HG03066 (cell line): ENCODE data around the gene ERC1.

ENCODE experiments used
- ATAC-seq: cut with Tn5 transposase; IDR thresholded peaks from one replicate; pipeline ENCODE4 v1.9.1; 2021; ENCODE audit warnings: low read depth; ENCODE audit not compliant: unreplicated experiment

ERC1 gene

DNA sequence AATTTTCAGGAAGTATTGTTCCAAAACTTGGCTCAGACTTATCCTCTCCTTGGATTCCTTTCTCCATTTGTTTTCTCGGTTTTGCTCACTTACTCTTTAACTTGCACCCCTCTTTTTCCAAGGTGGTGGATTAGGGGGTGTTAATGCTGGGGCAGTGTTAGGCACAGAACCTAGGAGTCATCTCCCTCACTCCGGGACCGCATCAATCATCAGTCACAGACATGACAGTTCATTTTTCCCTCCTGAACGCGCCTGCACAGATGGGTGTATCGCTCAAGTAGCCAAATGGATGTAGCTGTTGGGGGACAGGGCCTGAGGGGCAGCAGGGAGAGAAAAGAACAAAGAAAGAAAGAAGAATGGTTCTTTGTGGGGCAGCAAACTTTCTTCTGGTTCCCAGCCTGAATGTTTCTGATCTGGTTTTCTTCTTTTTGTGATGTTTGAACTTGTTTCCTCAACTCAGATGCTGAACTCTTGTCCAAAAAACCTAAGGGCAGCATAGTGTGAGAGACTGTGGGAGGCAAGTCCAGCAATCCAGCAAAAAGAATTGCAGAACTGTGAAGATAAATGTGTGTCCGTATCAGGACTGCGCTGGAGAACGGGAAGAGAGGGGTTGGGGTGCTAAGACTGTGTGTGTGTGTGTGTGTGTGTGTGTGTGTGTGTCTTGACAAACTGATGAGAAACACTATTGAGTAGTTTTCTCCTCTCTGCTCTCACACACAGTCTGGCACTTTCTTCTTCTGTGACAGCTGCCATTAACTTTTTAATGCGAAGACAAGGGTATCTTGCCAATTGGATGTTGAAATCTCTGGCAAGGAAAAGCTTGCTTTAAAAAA lies 472.3 kb downstream of the ERC1 start:
- ATAC-seq, result no peak

DNA sequence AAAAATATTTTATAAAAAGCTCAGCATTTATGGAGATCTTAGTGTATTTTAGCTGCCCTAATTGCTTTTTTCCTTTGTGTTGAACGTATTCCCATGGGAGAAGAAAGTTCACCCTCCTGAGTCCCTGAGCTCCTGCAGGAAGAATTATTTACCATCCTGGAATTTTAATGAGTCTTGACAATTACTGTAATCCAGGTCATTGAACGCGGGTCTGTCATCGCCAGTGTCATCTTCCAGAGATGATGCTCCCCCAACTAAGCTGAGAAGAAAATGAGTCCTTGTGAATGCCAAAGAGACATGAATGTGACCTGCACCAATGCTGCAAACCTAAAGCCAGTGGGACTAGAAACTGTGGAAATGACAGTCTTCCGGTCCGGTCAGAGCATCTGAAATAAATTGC lies 473.9 kb downstream of the ERC1 start:
- no peak for ATAC-seq

DNA sequence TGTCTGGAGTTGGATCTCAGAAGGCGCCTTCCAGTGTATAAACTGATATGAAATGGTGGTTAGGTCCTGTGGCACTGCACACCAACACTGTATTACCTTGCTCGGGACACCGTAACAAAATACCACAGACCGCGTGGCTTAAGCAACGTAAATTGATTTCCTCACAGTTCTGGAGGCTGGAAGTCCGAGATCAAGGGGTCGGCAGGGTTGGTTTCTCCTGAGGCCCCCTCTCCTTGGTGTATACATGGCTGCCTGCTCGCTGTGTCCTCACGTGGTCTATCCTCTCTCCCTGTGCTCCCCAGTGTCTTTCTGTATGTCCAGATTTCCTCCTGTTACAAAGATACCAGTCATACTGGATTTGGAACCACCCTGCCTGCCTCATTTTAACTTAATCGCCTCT lies 475.0 kb downstream of the ERC1 start:
- ATAC-seq, result no peak

DNA sequence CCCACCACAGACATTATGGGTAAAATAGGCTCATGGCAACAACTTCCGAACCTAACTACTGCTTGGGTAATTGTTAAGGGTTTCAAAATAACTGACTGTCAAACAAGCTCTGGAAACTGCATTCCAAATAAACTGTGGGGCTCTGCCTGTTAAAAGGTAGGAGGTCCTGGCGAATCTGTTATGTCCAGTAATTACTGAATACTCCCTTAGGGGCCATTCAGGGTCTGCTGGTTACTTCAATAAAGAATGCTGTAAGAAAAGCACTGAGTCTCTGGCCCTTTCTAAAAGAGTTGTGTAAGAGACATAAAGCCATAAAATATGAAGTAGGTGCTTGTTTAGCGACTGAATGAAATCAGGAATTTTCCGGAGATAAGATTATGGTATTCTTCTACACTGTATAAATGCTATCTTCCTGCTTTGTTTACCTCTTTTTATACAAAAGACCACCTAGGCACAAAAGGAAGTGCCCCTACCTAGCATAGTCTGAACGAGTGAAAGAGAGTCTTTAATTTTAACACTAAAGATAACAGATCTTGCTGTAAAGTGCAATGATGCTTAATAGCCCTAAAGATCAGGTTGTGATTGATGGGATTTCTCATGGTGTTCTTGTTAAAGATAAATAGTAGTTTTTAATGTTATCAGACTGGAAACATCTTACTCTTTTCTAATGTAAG lies 475.6 kb downstream of the ERC1 start:
- ATAC-seq, result no peak

DNA sequence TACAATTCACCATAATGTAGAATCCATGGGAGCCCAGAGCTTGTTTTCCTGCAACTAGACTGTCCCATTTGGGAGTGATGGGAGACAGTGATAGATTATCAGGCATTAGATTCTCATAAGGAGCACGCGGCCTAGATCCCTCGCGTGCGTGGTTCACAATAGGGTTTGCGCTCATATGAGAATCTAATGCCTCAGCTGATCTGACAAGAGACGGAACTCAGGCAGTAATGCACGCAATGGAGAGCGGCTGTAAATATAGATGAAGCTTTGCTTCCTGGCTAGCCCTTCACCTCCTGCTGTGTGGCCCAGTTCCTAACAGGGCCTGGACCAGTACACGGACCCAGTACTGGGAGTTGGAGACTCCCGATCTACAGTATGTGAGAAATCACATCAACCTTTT lies 476.7 kb downstream of the ERC1 start:
- ATAC-seq, result no peak

DNA sequence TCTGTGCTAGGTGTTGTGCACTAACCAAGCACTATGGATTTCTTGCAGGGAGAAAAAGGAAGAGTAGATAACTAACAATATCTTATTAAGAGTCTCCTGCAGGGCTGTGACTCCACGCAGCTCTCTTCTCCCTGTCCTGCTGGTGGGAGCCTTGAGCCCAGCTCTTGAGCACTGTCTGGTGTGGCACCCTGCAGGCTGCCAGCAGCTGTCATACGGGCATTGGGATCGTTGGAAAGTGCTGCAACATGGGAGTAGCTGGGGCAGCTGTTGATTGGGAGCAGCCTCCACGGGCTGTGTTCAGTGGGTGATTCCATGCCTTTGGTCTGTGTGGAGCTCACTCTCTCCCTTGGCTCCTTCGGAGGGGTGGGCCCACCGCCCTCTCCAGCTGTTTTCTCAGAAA lies 478.0 kb downstream of the ERC1 start:
- ATAC-seq, result no peak

DNA sequence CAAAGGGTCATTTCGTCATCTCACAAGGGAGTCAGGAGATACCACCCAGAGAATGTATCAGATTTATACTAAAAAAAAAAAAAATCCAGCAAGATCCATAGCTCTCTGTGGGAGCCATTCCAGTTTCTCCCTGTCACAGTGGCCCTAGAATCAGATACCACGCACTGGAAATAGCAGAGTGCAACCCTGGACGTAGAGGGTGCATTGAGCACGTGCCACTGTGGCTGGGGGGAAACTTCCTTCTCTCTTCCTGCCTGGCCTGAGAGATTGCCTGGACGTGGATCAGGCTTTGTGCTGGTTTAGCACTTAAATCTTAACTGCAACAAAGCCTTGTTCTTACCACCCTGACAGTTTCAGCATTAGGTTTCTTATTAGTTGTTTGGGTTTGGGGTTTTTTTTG lies 479.0 kb downstream of the ERC1 start:
- no peak for ATAC-seq

DNA sequence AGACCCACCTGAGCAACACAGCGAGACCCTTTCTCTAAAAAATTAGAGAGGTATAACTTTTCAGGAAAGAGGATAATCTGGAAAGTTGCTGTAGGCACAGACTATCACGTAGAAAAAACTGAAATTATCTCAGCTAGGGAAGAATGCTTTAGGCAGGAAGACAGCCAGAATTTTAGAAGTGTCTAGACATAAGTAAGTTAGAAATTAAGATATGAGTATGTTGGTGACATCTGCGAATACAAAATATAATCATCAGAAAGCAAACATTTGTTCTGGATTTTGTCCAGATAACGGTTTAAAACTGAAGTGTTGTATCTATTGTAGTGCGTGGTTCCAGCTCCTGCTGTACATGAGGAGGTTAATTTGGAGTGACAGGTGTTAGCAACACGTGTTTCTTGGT lies 480.2 kb downstream of the ERC1 start:
- ATAC-seq, result no peak

DNA sequence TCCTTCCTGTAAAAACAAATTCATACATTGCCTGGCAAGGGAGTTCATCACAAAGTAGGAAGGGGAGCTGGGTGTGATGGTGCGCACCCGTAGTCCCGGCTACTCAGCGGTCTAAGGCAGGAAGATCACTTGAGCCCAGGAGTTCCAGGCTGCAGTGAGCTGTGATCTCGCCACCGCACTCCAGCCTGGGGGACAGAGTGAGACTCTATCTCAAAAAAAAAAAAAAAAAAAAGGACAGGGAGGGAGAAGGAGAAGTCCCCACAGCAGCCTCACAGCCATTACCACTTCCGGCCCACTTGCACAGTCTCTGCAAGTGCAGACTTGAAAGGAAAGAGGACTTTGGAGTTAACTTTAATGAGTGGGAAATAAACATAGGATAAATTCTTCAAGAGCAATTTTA lies 482.4 kb downstream of the ERC1 start:
- no peak for ATAC-seq

DNA sequence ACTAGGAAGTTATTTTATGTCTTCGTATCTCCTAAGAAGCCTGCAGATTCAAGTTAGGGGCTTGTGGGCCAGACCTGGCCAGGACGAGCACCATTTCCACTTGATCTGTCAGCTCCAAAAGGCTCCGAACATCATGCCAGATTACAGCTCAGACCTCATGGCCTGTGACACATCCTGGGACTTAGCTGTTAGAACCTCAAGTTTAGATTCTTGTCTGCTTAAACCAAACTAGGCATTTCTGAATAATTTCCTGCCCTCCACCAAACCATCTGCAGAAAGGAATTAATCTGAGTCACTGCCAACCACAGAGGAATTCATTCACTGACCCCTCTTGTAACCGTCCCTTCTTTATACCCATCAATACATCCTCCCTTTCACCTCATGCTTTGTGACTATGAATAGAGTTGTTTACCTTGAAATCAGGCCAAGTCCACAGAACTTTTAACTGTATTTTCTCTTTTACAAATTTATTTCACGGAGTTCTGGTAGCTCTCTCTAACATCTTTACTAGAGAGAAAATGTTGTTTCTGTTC lies 483.1 kb downstream of the ERC1 start:
- ATAC-seq, result no peak

DNA sequence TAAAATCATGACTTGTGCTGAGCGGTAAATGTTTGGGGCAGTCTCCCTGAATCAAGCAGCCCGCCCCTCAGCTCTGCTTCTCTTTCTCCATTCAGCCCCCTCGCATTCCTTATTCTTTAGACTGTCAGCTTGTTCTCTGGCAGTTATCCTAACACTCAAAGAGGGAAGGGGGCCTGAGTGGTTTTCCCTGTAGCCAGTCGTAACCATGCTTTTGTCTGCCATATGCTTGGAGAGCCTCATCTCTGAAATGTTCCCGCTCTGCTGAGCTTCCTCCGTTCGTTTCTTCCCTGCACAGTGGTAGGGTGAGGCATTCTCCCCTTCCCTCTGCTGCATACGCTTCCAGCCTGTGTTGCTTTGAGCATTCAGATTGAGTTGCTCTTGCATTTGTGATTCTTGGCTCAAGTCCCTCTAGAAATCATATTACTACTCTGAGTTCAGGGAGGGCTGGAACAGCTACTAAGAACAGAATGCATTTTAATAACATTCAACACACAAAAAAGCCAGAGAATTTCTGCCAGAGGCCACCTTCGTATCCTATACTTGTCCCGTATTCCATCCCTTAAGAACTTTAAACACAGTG lies 483.6 kb downstream of the ERC1 start:
- ATAC-seq, result no peak

DNA sequence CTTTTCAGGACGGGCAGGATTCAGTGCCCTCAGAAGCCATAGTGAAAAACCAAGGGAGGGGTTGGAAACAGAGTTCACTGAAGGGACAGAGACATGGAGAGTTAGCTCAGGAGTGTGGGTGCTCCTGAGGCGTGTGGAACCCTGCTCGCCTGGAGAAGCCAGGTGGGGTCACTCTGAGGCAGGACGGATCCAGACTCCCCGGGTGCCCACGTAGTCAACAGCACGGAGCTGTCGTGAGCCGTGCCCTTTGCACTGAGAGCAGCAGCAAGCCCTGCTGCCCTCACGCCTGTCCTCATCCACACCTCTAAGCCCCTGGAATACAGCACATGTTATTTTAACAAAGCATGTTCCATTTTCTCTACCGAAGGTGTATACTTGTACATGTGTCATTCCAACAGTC lies 488.6 kb downstream of the ERC1 start:
- ATAC-seq, result no peak

DNA sequence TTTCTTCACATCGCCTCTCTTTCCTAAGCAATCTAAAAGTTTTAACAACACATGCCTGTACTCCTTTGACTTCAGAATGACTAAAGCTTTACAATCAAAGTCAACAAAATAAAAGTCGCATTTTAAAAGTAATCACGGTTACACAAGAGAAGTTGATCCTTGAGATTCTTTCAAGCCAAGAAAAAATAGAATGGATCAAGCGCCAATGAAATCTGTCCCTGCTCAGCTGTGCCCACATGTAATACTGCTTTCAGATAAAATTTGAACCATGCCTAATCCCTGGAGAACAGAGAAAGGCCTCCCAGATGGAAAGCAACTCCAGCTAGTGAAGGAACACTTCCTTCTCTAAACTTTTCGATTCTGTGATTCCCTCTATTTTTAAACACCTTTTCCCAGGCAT lies 490.3 kb downstream of the ERC1 start:
- no peak for ATAC-seq

DNA sequence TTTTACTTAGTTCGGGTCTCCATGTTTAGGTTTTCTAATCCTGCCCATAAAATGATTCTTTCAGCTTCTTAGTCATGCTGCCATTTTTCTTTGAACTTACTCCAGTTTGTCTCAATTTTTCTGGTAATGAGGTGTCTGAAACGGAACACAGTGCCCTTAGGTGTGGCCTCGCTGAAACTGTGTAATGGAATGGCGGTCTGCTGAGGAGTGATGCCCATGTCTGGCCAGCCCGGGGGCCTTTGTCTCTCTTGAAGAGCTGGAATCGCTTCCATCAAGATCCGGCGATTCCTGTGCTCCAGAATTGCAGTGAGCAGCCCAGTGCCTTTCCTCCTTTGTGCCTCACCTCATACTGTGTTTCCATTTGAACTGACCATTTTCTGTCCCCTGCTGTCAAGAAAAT lies 490.9 kb downstream of the ERC1 start:
- ATAC-seq, result no peak

DNA sequence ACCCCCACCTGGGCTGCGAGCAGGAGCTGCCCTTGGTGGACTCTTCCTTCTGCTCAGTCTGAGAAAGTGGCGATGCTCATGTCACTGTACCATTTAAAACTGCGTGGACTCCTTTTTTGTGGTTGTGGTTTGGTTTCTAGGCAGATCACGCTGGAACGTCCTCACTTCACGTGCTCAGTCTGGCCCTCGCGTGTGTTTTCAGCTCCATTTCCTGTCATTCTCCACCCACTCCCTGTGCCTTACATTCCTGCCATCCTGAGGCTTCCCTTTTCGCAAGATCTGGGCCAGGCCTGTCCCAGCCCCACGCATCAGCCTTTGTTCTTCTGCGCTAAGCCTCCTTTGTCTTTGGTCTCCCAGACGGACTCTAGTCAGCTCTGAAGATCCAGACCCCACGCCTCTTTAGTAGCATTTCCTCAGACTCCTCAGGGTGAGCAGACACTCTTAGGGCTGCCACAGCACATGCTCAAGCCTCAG lies 497.9 kb downstream of the ERC1 start:
- ATAC-seq, result no peak

DNA sequence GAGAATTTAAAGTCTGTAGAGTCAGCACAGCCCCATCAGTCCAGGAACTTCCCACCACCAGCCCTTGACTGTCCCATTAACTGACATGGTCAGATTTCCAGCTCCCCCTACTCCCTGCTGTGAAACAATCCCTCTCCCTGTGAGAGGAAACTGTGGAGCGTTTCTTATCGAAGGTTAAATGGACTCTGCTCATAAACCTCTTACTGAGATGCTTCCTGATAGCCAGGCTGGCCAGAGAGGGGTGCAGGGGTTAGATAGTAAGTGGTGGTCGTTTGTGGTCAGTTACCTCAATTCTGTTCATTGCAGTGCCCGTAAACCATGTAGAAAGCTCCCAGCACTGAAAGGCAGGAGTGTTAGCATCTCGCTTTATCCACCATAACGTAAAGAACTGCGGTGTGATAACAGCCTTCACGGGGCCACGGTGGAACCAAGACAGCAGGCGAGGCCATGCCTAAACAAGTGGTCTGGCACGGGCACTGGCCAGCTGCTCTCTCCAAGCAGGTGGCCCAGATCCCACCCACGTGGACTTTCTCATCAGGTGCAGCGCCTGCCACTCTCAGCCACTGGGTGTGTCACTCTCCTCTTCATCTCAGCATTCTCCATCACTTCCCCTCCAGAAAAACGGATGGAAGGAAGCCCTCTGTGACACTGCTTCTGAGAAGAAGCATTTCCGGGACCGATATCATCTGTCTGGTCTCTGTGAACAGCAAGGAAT lies 501.1 kb downstream of the ERC1 start:
- no peak for ATAC-seq

DNA sequence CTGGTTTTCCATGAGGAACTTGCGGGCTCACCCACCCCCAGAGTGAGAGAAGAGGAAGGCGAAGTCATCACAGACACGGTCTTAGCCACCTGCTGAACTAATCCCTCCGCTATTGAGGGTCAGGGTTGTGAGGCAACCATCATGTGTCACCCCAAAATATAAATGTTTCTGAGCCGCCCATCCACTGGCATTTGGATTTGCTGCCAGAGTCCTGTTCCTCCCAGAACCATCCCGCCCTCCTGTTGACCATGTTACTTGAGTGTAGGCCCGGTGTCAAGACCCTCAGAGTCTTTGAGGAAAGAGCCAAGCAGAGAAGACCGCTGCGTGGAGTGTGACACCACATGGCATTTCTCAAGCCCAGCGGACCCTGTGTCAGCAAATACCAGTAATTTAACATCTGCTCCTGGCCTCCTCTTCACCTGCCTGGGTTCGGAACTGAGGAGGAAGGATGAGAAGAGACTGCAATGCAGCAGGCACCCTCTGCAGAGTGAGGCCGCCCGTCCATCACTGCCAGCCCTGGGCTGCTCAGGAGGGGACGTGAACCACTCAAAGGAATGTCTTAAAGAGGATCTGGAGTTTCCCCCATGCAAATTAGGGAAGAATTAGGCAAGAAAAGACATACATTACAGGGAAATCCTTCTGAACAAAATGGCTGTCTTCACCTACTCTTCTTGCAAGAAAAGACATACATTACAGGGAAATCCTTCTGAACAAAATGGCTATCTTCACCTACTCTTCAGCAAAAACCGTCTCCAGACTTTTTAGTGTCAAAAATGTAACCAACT lies 502.9 kb downstream of the ERC1 start:
- ATAC-seq, result no peak

DNA sequence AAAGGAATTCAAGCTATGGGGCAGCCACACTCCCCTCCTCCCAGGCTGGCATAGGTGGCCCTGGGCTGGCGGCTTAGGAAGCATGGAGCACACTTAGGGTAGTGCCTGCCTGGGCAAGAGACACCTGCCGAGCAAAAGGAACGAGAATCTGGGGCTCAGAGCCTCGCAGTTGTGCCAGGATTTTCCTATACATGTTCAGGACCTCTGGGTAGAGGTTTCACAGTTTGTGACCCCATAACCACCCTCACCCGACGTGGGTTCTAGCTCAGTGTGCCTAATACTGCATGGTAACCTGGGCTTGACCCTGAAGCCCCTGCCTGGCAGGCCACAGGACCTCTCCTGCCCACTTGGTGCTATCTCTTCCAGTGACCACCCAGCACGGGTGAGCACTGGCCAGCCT lies 503.8 kb downstream of the ERC1 start:
- ATAC-seq, result no peak

DNA sequence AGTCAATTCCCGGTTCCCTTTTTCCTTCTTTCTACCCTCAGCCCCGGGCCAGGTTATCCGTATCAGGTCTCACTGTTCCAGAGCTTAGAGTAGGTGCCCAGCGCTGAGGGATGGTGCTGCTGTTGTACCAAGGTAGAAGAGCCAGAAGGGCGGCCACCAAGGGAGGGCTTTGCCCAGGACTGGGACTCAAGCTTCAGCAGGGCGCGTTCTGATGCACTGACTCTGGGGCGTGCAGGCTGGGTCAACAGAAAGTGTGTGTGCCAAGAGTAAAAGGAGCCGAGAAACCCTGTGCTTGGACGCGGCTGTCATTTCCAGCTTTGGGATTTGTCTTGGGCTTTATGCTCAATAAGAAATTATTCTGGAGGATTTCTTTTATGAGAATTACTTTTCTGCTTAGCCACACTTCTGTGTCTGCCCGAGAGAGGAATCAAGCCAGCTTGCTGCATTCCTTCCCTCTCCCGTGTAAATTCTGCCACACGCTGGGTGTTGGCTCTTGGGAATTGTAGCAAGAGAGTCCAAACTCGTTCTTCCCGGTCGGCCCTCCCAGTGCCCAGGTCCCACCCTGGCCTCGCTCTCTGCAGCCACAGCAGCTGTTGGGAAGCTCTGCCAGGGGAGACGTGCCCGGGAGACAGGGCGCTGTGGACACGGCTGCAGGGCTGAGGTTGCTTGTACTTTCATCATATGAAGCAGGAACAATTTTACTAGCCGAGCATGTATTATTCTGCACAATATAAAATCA lies 505.3 kb downstream of the ERC1 start:
- ATAC-seq, result no peak
